ENCODE measurements around the gene DNMT3A. TPM values are rescaled to one million over a fixed set of nuclear protein-coding genes. Genes with fewer than 3 reads are reported as not detected.

The DNMT3A gene
- total and polyA plus RNA-seq, 2 of the 8 experiments (the other 6 are each of a cell fraction or from before 2014, with no cell fraction given) = 33.6 to 178 TPM

- TF ChIP-seq CHD7 (IDR thresholded peaks at IDR 0.05; ENCODE audit: insufficient replicate concordance, low read length) = no peak
These were observed 14.4 kb upstream of the DNMT3A start (continued) for GRCh38 chr2:25356088-25356487.
